Left ventricle myocardium superior (tissue), 1 donor: ENCODE results near the gene NUTM2D. TPM values are rescaled to one million over a fixed set of nuclear protein-coding genes. Genes with fewer than 3 reads are reported as not detected.
"Not testable (repeated sequence)": the region's sequence is repeated elsewhere in the genome, so short reads cannot be mapped to it uniquely, and the experiment has no call there.

Source experiments
- ATAC-seq: fragments of 200-7000 bp; cut with Tn5 transposase; one replicate; pipeline ENCODE4 v1.9.1; 2020; ENCODE audit warnings: mild to moderate bottlenecking, moderate library complexity
- DNase-seq: peaks from one replicate; pipeline ENCODE4 v3.0.0-alpha.2; 2020
- intact Hi-C: fragments of 100-400 bp; cut with micrococcal nuclease; formaldehyde crosslinking; loops from one replicate; pipeline ENCODE4 v1.11.0; 2022
- total RNA-seq: library from RNA; stranded (reverse); fragmentation: NEBNext Ultra II Directional; extraction: Animal tissue kit (Norgen Biotek cat#: 25700); gene quantifications from one replicate; pipeline ENCODE4 v1.2.1, GENCODE V29; 2021
- donor health status: DM: no; HTN: yes; CAD: no; lungs with severe emphysema.

The NUTM2D gene
- total RNA-seq, 1 donor from 2014 or later: 5.6 TPM

- intact Hi-C loops, ATAC-seq, DNase-seq: not testable (repeated sequence)
These were observed 615 bp downstream of the NUTM2D start for GRCh38 chr10:87358159-87358558.

- peak; percentile 95 for ATAC-seq
- intact Hi-C loops, DNase-seq: not testable (repeated sequence)
These were observed 12.1 kb downstream of the NUTM2D start for GRCh38 chr10:87369514-87370112.

- intact Hi-C loops, ATAC-seq, DNase-seq: not testable (repeated sequence)
These were observed 16.5 kb downstream of the NUTM2D start for GRCh38 chr10:87374091-87374490.

- intact Hi-C loops, ATAC-seq, DNase-seq: not testable (repeated sequence)
These were observed 21.6 kb downstream of the NUTM2D start for GRCh38 chr10:87379115-87379514.

GRCh38 chr10:87383149-87383857, 25.8 kb downstream of the NUTM2D start:
- intact Hi-C loops, ATAC-seq, DNase-seq: not testable (repeated sequence)

- intact Hi-C loops, DNase-seq, ATAC-seq: not testable (repeated sequence)
These were observed 26.7 kb downstream of the NUTM2D start for GRCh38 chr10:87384283-87384682.

GRCh38 chr10:87385762-87386360, 28.3 kb downstream of the NUTM2D start:
- intact Hi-C loops, DNase-seq: not testable (repeated sequence)
- ATAC-seq: peak; percentile 92

- not testable (repeated sequence) for DNase-seq
These were observed 33.8 kb downstream of the NUTM2D start for GRCh38 chr10:87391360-87391759.

GRCh38 chr10:87396206-87396605, 38.7 kb downstream of the NUTM2D start:
- DNase-seq, intact Hi-C loops, ATAC-seq: not testable (repeated sequence)

More at GRCh38 chr10:87391360-87391759, 33.8 kb downstream of the NUTM2D start:
- ATAC-seq, intact Hi-C loops: not testable (repeated sequence)

GRCh38 chr10:87398436-87398835, 40.9 kb downstream of the NUTM2D start:
- ATAC-seq, intact Hi-C loops, DNase-seq: not testable (repeated sequence)

- ATAC-seq, intact Hi-C loops: not testable (repeated sequence)
- peak; percentile 21 for DNase-seq
These were observed 50.2 kb downstream of the NUTM2D start for GRCh38 chr10:87407516-87408467.

GRCh38 chr10:87413921-87414320, 56.4 kb downstream of the NUTM2D start:
- intact Hi-C loops: not testable (repeated sequence)

More at GRCh38 chr10:87413921-87414320, 56.4 kb downstream of the NUTM2D start:
- DNase-seq, ATAC-seq: not testable (repeated sequence)

Other genes with a start within 250 kb of the NUTM2D start
- gene NUTM2A, start 132.3 kb upstream of the NUTM2D start, total RNA-seq: 1.9 TPM
- 5.0 TPM for gene MINPP1, start 147.1 kb downstream of the NUTM2D start, total RNA-seq